ENCODE data around the gene DGLUCY. TPM values are rescaled to one million over a fixed set of nuclear protein-coding genes. Genes with fewer than 3 reads are reported as not detected.
A peak's percentile ranks its signal among the peaks of the same experiment; 100 is the strongest.

The DGLUCY gene
- total RNA-seq, 8 experiments from 2014 or later: 15.1 to 116 (median 33.6) TPM

- WGBS, 10 experiments: 20 to 100% (median 76%) methylated on average over 1 to 10 of the region's 14 CpGs; no CpG with 5 or more reads in 2 of the 10 experiments
- no peaks in the 10 kb centered on the region for H3K4me1 ChIP-seq (replicated peaks in 1 of 2)
- H3K27ac ChIP-seq: no peak overlapping the region
- peak in 2 of 8 experiments; percentile 38 to 53 for ATAC-seq (replicated peaks in 6 of 8)
- no peak overlapping the region for H3K4me3 ChIP-seq
- in situ Hi-C loops (cut with MboI; ENCODE audit: low pct_unique_long_range_greater_than_20kb in 2 of 9, low sequenced_read_pairs in 9 of 9, unreplicated experiment in 9 of 9): no loop called here
Observed at GRCh38 chr14:91228112-91229004, 114.5 kb downstream of the DGLUCY start.

- in situ Hi-C loops (cut with MboI; ENCODE audit: low pct_unique_long_range_greater_than_20kb in 2 of 9, low sequenced_read_pairs in 9 of 9, unreplicated experiment in 9 of 9): no loop called here
- no peak for ATAC-seq (replicated peaks in 6 of 8)
- no peak overlapping the region for H3K4me3 ChIP-seq
- H3K4me1 ChIP-seq (replicated peaks in 1 of 2): no peaks in the 10 kb centered on the region
- no peak overlapping the region for H3K27ac ChIP-seq
- WGBS, 10 experiments: 83 to 100% (median 93%) methylated on average over 1 of the region's 1 CpG; no CpG with 5 or more reads in 6 of the 10 experiments
Observed at GRCh38 chr14:91229005-91229382, 115.1 kb downstream of the DGLUCY start.

- Histone ChIP-seq H3K27ac (no peak overlapping the region), H3K4me3 (no peak overlapping the region), H3K4me1 (replicated peaks in 1 of 2) (no peaks in the 10 kb centered on the region)
- 0 to 100% (median 87%) methylated on average over 1 to 5 of the region's 6 CpGs; no CpG with 5 or more reads in 3 of the 10 experiments for WGBS, 10 experiments
- in situ Hi-C loops (cut with MboI; ENCODE audit: low pct_unique_long_range_greater_than_20kb in 2 of 9, low sequenced_read_pairs in 9 of 9, unreplicated experiment in 9 of 9): no loop called here
- no peak for ATAC-seq (replicated peaks in 6 of 8)
Observed at GRCh38 chr14:91229743-91230200, 115.9 kb downstream of the DGLUCY start.

GRCh38 chr14:91230397-91231035 is 116.6 kb downstream of the DGLUCY start:
- H3K4me3 ChIP-seq: no peak overlapping the region
- H3K27ac ChIP-seq: no peak overlapping the region
- WGBS, 10 experiments: 4 to 92% (median 29%) methylated on average over 2 to 3 of the region's 4 CpGs; no CpG with 5 or more reads in 5 of the 10 experiments
- in situ Hi-C loops (cut with MboI; ENCODE audit: low pct_unique_long_range_greater_than_20kb in 2 of 9, low sequenced_read_pairs in 9 of 9, unreplicated experiment in 9 of 9): no loop called here
- peak in 3 of 8 experiments; percentile 51 to 71 (median 54) for ATAC-seq (replicated peaks in 6 of 8)
- no peaks in the 10 kb centered on the region for H3K4me1 ChIP-seq (replicated peaks in 1 of 2)

GRCh38 chr14:91231446-91231845 is 117.6 kb downstream of the DGLUCY start:
- Histone ChIP-seq H3K4me1 (replicated peaks in 1 of 2) (no peaks in the 10 kb centered on the region), H3K27ac (no peak overlapping the region), H3K4me3 (no peak overlapping the region)
- in situ Hi-C loops (cut with MboI; ENCODE audit: low pct_unique_long_range_greater_than_20kb in 2 of 9, low sequenced_read_pairs in 9 of 9, unreplicated experiment in 9 of 9): no loop called here
- no peak for ATAC-seq (replicated peaks in 6 of 8)
- 32 to 93% (median 60%) methylated on average over 1 to 3 of the region's 3 CpGs; no CpG with 5 or more reads in 5 of the 10 experiments for WGBS, 10 experiments

- ATAC-seq (replicated peaks in 6 of 8): no peak
- no peak overlapping the region for H3K4me3 ChIP-seq
- 40 to 100% (median 86%) methylated on average over 1 to 2 of the region's 2 CpGs; no CpG with 5 or more reads in 4 of the 10 experiments for WGBS, 10 experiments
- no peaks in the 10 kb centered on the region for H3K4me1 ChIP-seq (replicated peaks in 1 of 2)
- in situ Hi-C loops (cut with MboI; ENCODE audit: low pct_unique_long_range_greater_than_20kb in 2 of 9, low sequenced_read_pairs in 9 of 9, unreplicated experiment in 9 of 9): no loop called here
- no peak overlapping the region for H3K27ac ChIP-seq
Observed at GRCh38 chr14:91232052-91232451, 118.2 kb downstream of the DGLUCY start.

- in situ Hi-C loops (cut with MboI; ENCODE audit: low pct_unique_long_range_greater_than_20kb in 2 of 9, low sequenced_read_pairs in 9 of 9, unreplicated experiment in 9 of 9): no loop called here
- WGBS, 10 experiments: 92 to 100% (median 100%) methylated on average over 1 to 2 of the region's 2 CpGs; no CpG with 5 or more reads in 7 of the 10 experiments
- Histone ChIP-seq H3K4me1 (replicated peaks in 1 of 2) (no peaks in the 10 kb centered on the region), H3K27ac (no peak overlapping the region), H3K4me3 (no peak overlapping the region)
- no peak for ATAC-seq (replicated peaks in 6 of 8)
Observed at GRCh38 chr14:91232603-91233002, 118.7 kb downstream of the DGLUCY start.

GRCh38 chr14:91233936-91234790 is 120.3 kb downstream of the DGLUCY start:
- 83 to 100% (median 97%) methylated on average over 1 to 19 of the region's 63 CpGs; no CpG with 5 or more reads in 4 of the 10 experiments for WGBS, 10 experiments
- H3K27ac ChIP-seq: no peak overlapping the region
- in situ Hi-C loops (cut with MboI; ENCODE audit: low pct_unique_long_range_greater_than_20kb in 2 of 9, low sequenced_read_pairs in 9 of 9, unreplicated experiment in 9 of 9): no loop called here
- no peak for ATAC-seq (replicated peaks in 6 of 8)
- H3K4me1 ChIP-seq (replicated peaks in 1 of 2): no peaks in the 10 kb centered on the region
- no peak overlapping the region for H3K4me3 ChIP-seq

- ATAC-seq (replicated peaks in 6 of 8): no peak
- no peaks in the 10 kb centered on the region for H3K4me1 ChIP-seq (replicated peaks in 1 of 2)
- no peak overlapping the region for H3K4me3 ChIP-seq
- in situ Hi-C loops (cut with MboI; ENCODE audit: low pct_unique_long_range_greater_than_20kb in 2 of 9, low sequenced_read_pairs in 9 of 9, unreplicated experiment in 9 of 9): no loop called here
- no peak overlapping the region for H3K27ac ChIP-seq
- 80 to 100% (median 95%) methylated on average over 1 to 12 of the region's 16 CpGs; no CpG with 5 or more reads in 6 of the 10 experiments for WGBS, 10 experiments
Observed at GRCh38 chr14:91234791-91235114, 120.9 kb downstream of the DGLUCY start.

- no peaks in the 10 kb centered on the region for H3K4me1 ChIP-seq (replicated peaks in 1 of 2)
- no peak overlapping the region for H3K27ac ChIP-seq
- no peak overlapping the region for H3K4me3 ChIP-seq
- WGBS, 10 experiments: 87 to 100% (median 96%) methylated on average over 1 to 6 of the region's 7 CpGs; no CpG with 5 or more reads in 4 of the 10 experiments
- in situ Hi-C loops (cut with MboI; ENCODE audit: low pct_unique_long_range_greater_than_20kb in 2 of 9, low sequenced_read_pairs in 9 of 9, unreplicated experiment in 9 of 9): no loop called here
- no peak for ATAC-seq (replicated peaks in 6 of 8)
Observed at GRCh38 chr14:91235841-91236240, 122.0 kb downstream of the DGLUCY start.

- H3K4me1 ChIP-seq (replicated peaks in 1 of 2): no peaks in the 10 kb centered on the region
- 29 to 100% (median 80%) methylated on average over 1 to 7 of the region's 7 CpGs; no CpG with 5 or more reads in 3 of the 10 experiments for WGBS, 10 experiments
- ATAC-seq (replicated peaks in 6 of 8): no peak
- in situ Hi-C loops (cut with MboI; ENCODE audit: low pct_unique_long_range_greater_than_20kb in 2 of 9, low sequenced_read_pairs in 9 of 9, unreplicated experiment in 9 of 9): no loop called here
- H3K4me3 ChIP-seq: no peak overlapping the region
- H3K27ac ChIP-seq: no peak overlapping the region
Observed at GRCh38 chr14:91237219-91237618, 123.3 kb downstream of the DGLUCY start.

- no peak for ATAC-seq (replicated peaks in 6 of 8)
- no peaks in the 10 kb centered on the region for H3K4me1 ChIP-seq (replicated peaks in 1 of 2)
- in situ Hi-C loops (cut with MboI; ENCODE audit: low pct_unique_long_range_greater_than_20kb in 2 of 9, low sequenced_read_pairs in 9 of 9, unreplicated experiment in 9 of 9): no loop called here
- H3K4me3 ChIP-seq: no peak overlapping the region
- 39 to 83% (median 74%) methylated on average over 3 to 4 of the region's 4 CpGs; no CpG with 5 or more reads in 3 of the 10 experiments for WGBS, 10 experiments
- H3K27ac ChIP-seq: no peak overlapping the region
Observed at GRCh38 chr14:91238085-91238484, 124.2 kb downstream of the DGLUCY start.
